Keratinocyte (primary cell): ENCODE results near the gene C6orf132. TPM values are rescaled to one million over a fixed set of nuclear protein-coding genes. Genes with fewer than 3 reads are reported as not detected.
"Not testable (repeated sequence)": the region's sequence is repeated elsewhere in the genome, so short reads cannot be mapped to it uniquely, and the experiment has no call there.

Experiments
- DNase-seq: peaks from one replicate; pipeline ENCODE4 v3.0.0-alpha.2; 2011; ENCODE audit warnings: low read depth, missing footprints, low spot score
- FAIRE-seq: peaks from 2 replicates; lab custom pipeline; 2011; peaks lifted over from hg19 to GRCh38; lab: Jason Lieb, UNC
- H2AFZ ChIP-seq: 2 replicates; pipeline ENCODE4 v1.6.0; 2012; ENCODE audit warnings: low read length, control low read depth, inconsistent platforms; ENCODE audit not compliant: control insufficient read depth
- H3K27ac ChIP-seq: 2 replicates; pipeline ENCODE4 v1.5.1; 2011; ENCODE audit warnings: low read length; ENCODE audit not compliant: control insufficient read depth, insufficient read depth
- H3K27me3 ChIP-seq: 3 replicates; pipeline ENCODE4 v1.6.0; 2011; ENCODE audit warnings: low read length; ENCODE audit not compliant: control insufficient read depth, insufficient read depth; ENCODE audit errors: extremely low read depth
- H3K36me3 ChIP-seq, 2 experiments: 2 replicates in 1 of 2; 3 replicates in 1 of 2; pipeline ENCODE4 v1.5.1; 2011; ENCODE audit warnings: low read length in 2 of 2, mild to moderate bottlenecking in 1 of 2; ENCODE audit not compliant: control insufficient read depth in 2 of 2, insufficient read depth in 2 of 2; ENCODE audit errors: extremely low read depth in 1 of 2
- H3K4me1 ChIP-seq: 3 replicates; pipeline ENCODE4 v1.5.1; 2011; ENCODE audit warnings: low read length; ENCODE audit not compliant: control insufficient read depth, insufficient read depth; ENCODE audit errors: extremely low read depth
- H3K4me2 ChIP-seq: 3 replicates; pipeline ENCODE4 v1.6.0; 2011; ENCODE audit warnings: low read depth, low read length; ENCODE audit not compliant: control insufficient read depth, insufficient read depth; ENCODE audit errors: extremely low read depth
- H3K4me3 ChIP-seq, 3 experiments: fragments of 200-600 bp in 1 of 3; sonication (generic) in 1 of 3; 2 replicates in 2 of 3; 3 replicates in 1 of 3; pipeline ENCODE4 v1.5.1; 2011 to 2016; ENCODE audit warnings: low read length in 3 of 3, mild to moderate bottlenecking in 3 of 3, control low read depth in 2 of 3, inconsistent platforms in 1 of 3, low read depth in 1 of 3, mixed read lengths in 1 of 3, mixed run types in 1 of 3, moderate library complexity in 1 of 3; ENCODE audit not compliant: control insufficient read depth in 2 of 3, insufficient read depth in 2 of 3; ENCODE audit errors: extremely low read depth in 1 of 3
- H3K79me2 ChIP-seq: 2 replicates; pipeline ENCODE4 v1.6.0; 2012; ENCODE audit warnings: low read length; ENCODE audit not compliant: control insufficient read depth, insufficient read depth
- H3K9ac ChIP-seq: 3 replicates; pipeline ENCODE4 v1.6.0; 2011; ENCODE audit warnings: low read length; ENCODE audit not compliant: control insufficient read depth, insufficient read depth; ENCODE audit errors: extremely low read depth
- H3K9me1 ChIP-seq: 3 replicates; pipeline ENCODE4 v1.6.0; 2011; ENCODE audit warnings: low read length; ENCODE audit not compliant: control insufficient read depth, insufficient read depth; ENCODE audit errors: extremely low read depth
- H3K9me3 ChIP-seq: 2 replicates; pipeline ENCODE4 v1.5.1; 2012; ENCODE audit warnings: low read depth, low read length; ENCODE audit not compliant: control insufficient read depth
- H4K20me1 ChIP-seq: 3 replicates; pipeline ENCODE4 v1.6.0; 2011; ENCODE audit warnings: low read length; ENCODE audit not compliant: control insufficient read depth, insufficient read depth; ENCODE audit errors: extremely low read depth
- EZH2 ChIP-seq: IDR thresholded peaks from one replicate; pipeline ENCODE4 v1.6.1; 2012; ENCODE audit warnings: inconsistent platforms, mild to moderate bottlenecking, low read length, moderate library complexity
- dilution Hi-C: fragments of 300-500 bp; cut with MboI; formaldehyde crosslinking; loops from one replicate; pipeline ENCODE4 v1.7.0; 2020; ENCODE audit warnings: low sequenced_read_pairs; ENCODE audit not compliant: extremely low pct_ligation_motif_present
- polyA plus RNA-seq, 5 experiments: library from polyadenylated mRNA; depleted of rRNA in 3 of 5; stranded (reverse) in 3 of 5; stranded (forward) in 1 of 5; unstranded in 1 of 5; fragments of >200 nt; gene quantifications; 1 replicate in 1 of 5; 2 replicates in 3 of 5; 3 replicates in 1 of 5; pipeline versions ENCODE4 v1.2.1 to v1.2.3, GENCODE V29; 2011 to 2012; ENCODE audit warnings: missing spikeins in 2 of 5, low read depth in 1 of 5, low replicate concordance in 1 of 5
- TF ChIP-seq, protein P1 (sequence below), 3 experiments: IDR thresholded peaks in 1 of 3; conservative IDR thresholded peaks in 1 of 3; optimal IDR thresholded peaks in 1 of 3; 2 replicates in 2 of 3; 3 replicates in 1 of 3; pipeline versions ENCODE3 to v1.5.1; 2011; ENCODE audit warnings: low read length in 3 of 3, mild to moderate bottlenecking in 3 of 3, moderate library complexity in 2 of 3, control low read depth in 1 of 3, inconsistent platforms in 1 of 3; ENCODE audit not compliant: insufficient read depth in 2 of 3; ENCODE audit errors: extremely low read depth in 1 of 3

C6orf132 gene
- polyA plus RNA-seq, 1 donor (not counting 4 experiments of a cell fraction or from before 2014, with no cell fraction given): 11.8 TPM

DNA sequence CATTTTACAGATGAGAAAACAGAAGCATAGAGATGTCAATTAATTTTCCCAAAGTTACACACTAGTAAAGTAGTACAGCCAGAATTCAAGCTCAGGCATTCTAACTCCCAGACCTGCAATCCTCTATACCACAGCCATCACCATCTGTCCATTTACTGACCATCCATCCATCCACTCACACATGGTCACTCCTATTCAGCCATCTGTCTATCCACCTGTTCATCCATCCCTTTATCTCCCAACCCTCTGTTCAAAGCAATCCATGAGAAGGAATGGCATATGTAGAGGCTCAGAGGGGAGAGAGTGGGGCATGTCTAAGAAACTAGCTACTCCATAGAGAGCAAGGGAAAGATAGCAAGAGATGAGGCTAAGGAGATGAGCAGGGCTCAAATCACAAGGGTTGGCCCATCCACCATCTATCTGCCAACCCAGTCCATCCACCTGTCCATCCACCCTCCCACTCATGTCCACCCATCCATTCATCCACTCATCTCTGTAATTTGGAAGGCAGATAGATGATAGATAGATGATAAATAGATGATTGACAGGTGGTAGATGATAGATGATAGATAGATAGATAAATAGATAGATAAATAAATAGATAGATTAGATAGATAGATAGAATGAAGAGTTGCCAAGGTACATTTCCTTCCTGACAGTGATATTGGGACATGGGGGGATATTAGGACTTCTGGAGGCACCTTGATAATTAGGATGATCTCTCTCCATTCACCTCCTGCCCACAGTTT lies 12.2 kb upstream of the C6orf132 start:
- no peaks in the 10 kb centered on the region for H3K27me3 ChIP-seq
- no peaks in the 10 kb centered on the region for H3K9me1 ChIP-seq
- no peak overlapping the region for H3K4me3 ChIP-seq
- no peak overlapping the region for H3K27ac ChIP-seq
- H3K36me3 ChIP-seq: no peaks in the 10 kb centered on the region
- no peaks in the 10 kb centered on the region for H4K20me1 ChIP-seq
- no peak overlapping the region for H3K9ac ChIP-seq
- no peak overlapping the region for H3K4me2 ChIP-seq
- dilution Hi-C loops: no loop called here
- no peak for TF ChIP-seq EZH2
- TF ChIP-seq, protein P1, sequence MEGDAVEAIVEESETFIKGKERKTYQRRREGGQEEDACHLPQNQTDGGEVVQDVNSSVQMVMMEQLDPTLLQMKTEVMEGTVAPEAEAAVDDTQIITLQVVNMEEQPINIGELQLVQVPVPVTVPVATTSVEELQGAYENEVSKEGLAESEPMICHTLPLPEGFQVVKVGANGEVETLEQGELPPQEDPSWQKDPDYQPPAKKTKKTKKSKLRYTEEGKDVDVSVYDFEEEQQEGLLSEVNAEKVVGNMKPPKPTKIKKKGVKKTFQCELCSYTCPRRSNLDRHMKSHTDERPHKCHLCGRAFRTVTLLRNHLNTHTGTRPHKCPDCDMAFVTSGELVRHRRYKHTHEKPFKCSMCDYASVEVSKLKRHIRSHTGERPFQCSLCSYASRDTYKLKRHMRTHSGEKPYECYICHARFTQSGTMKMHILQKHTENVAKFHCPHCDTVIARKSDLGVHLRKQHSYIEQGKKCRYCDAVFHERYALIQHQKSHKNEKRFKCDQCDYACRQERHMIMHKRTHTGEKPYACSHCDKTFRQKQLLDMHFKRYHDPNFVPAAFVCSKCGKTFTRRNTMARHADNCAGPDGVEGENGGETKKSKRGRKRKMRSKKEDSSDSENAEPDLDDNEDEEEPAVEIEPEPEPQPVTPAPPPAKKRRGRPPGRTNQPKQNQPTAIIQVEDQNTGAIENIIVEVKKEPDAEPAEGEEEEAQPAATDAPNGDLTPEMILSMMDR (optimal IDR thresholded peaks at IDR 0.05 in 1 of 3, IDR thresholded peaks at IDR 0.05 in 1 of 3, conservative IDR thresholded peaks at IDR 0.05 in 1 of 3; ENCODE audit: extremely low read depth in 1 of 3, insufficient read depth in 2 of 3, low read length in 3 of 3): no peak
- DNase-seq (no peak), FAIRE-seq (no peak)
- H3K79me2 ChIP-seq: no peaks in the 10 kb centered on the region
- H2AFZ ChIP-seq: no peak overlapping the region
- H3K4me1 ChIP-seq: peaks cover 12% of the 10 kb centered on the region
- no peaks in the 10 kb centered on the region for H3K9me3 ChIP-seq

DNA sequence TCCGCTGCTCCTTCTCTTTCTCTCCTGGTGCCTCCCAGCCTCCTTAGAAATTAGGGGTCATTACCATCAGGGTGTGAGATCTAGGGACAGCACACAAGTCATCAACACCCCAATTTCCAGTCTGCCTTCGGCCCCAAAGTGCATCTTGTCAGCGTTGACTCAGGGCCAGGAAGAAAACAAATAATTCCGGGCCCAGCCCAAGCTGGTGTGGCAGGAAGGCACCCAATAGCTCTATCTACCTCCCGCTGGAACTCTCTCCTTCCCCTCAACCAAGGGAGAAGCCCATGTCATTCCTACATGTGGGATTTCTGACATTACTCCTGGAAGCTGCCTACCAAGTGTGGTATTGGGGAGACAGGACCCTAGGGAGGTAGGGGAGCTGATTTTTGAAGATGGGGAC lies 11.5 kb upstream of the C6orf132 start:
- Histone ChIP-seq H4K20me1 (no peaks in the 10 kb centered on the region), H3K4me2 (no peak overlapping the region), H2AFZ (no peak overlapping the region), H3K27ac (no peak overlapping the region), H3K4me1 (peaks cover 12% of the 10 kb centered on the region), H3K9ac (no peak overlapping the region), H3K9me1 (no peaks in the 10 kb centered on the region), H3K79me2 (no peaks in the 10 kb centered on the region), H3K9me3 (no peaks in the 10 kb centered on the region), H3K27me3 (no peaks in the 10 kb centered on the region), H3K4me3 (no peak overlapping the region), H3K36me3 (no peaks in the 10 kb centered on the region)
- TF ChIP-seq EZH2: no peak
- TF ChIP-seq, protein P1 (optimal IDR thresholded peaks at IDR 0.05 in 1 of 3, IDR thresholded peaks at IDR 0.05 in 1 of 3, conservative IDR thresholded peaks at IDR 0.05 in 1 of 3; ENCODE audit: extremely low read depth in 1 of 3, insufficient read depth in 2 of 3, low read length in 3 of 3): no peak
- FAIRE-seq (no peak), DNase-seq (no peak)
- dilution Hi-C loops: no loop called here

DNA sequence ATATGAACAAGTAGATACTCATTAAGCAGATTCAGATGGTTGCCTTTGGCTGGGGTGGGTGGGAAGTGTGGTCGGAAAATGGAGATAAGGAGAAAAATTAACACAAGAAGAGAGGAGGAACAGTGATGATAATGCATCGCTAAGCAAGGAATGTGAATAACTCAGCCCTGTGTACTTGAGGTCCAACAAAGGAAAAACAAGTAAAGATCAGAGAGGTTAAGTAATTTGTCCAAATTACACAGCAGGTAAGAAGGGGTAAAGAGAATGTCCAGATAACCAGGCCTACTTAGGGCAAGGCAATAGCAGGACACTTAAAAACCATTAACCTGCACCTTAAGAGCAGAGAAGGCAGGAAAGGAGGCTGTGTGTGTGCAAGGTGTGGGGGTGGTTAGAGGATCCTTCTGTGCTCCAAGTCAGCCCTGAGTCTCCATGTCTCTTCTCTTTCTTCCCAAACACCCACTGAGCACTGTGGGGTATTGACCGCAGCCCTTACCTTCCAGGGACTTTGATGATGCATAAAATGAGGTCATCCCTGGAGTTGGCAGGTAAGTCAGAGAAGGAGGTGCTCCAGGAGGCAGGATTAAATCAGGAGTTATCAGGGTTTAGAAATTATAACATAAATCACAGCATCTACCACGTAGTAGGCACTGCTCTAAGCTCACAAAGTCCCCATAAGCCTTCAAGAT lies 10.3 kb upstream of the C6orf132 start:
- DNase-seq, H3K27ac ChIP-seq, H3K4me2 ChIP-seq, H3K27me3 ChIP-seq, H3K9me1 ChIP-seq, H3K9ac ChIP-seq, H3K79me2 ChIP-seq, H3K4me1 ChIP-seq, H3K36me3 ChIP-seq, H4K20me1 ChIP-seq, H2AFZ ChIP-seq, dilution Hi-C loops, H3K4me3 ChIP-seq, H3K9me3 ChIP-seq: not testable (repeated sequence)
- peak; percentile 83 for FAIRE-seq
